ENCODE measurements around the gene XYLT1. TPM values are rescaled to one million over a fixed set of nuclear protein-coding genes. Genes with fewer than 3 reads are reported as not detected.
"Not testable (repeated sequence)": the region's sequence is repeated elsewhere in the genome, so short reads cannot be mapped to it uniquely, and the experiment has no call there.

Gene XYLT1
- total and polyA plus RNA-seq, 2 of the 8 experiments (the other 6 are each of a cell fraction or from before 2014, with no cell fraction given), result 6.6 to 25.4 TPM

GRCh38 chr16:17477260-17477545 is 6.4 kb upstream of the XYLT1 start:
- H2BK20ac ChIP-seq (ENCODE audit: low read length); H3K23me2 ChIP-seq (ENCODE audit: low read depth, low read length); H2BK12ac ChIP-seq (ENCODE audit: low read depth, low read length); H4K8ac ChIP-seq (ENCODE audit: extremely low read depth, insufficient read depth, low read length); H3K9ac ChIP-seq (replicated peaks in 1 of 4; ENCODE audit: extremely low read depth in 1 of 4, low read depth in 3 of 4, low read length in 3 of 4); H2AFZ ChIP-seq (ENCODE audit: low read length); DNase-seq (ENCODE audit: low read depth in 1 of 2, low spot score in 2 of 2); H3K18ac ChIP-seq (ENCODE audit: extremely low read depth, low read length); H3K23ac ChIP-seq (ENCODE audit: insufficient read length); H3K4ac ChIP-seq (replicated peaks; ENCODE audit: insufficient read length, low read depth, low read length); FAIRE-seq; H3K4me3 ChIP-seq (ENCODE audit: extremely low read depth in 1 of 4, insufficient read depth in 2 of 4, low read depth in 3 of 4, low read length in 4 of 4); H3K36me3 ChIP-seq (ENCODE audit: control insufficient read depth in 2 of 4, insufficient read depth in 4 of 4, low read length in 3 of 4); H4K91ac ChIP-seq (replicated peaks; ENCODE audit: insufficient read length, low read length); H3K4me2 ChIP-seq (ENCODE audit: insufficient read depth in 1 of 2, low read depth in 2 of 2, low read length in 2 of 2); H3K27ac ChIP-seq (ENCODE audit: low read depth, low read length); H2BK120ac ChIP-seq (replicated peaks; ENCODE audit: low read depth, low read length); H3K9me3 ChIP-seq (ENCODE audit: insufficient read depth in 2 of 2, low read depth in 1 of 2, low read length in 1 of 2); H3K79me2 ChIP-seq (ENCODE audit: control insufficient read depth in 1 of 2, insufficient read depth in 2 of 2, low read length in 2 of 2); H2BK5ac ChIP-seq (ENCODE audit: low read depth, low read length); H3K27me3 ChIP-seq (replicated peaks in 1 of 4; ENCODE audit: control insufficient read depth in 3 of 4, extremely low read depth in 1 of 4, insufficient read depth in 3 of 4, low read length in 3 of 4); H3K14ac ChIP-seq (ENCODE audit: insufficient read length); H3K56ac ChIP-seq (replicated peaks; ENCODE audit: insufficient read length, low read depth, low read length); H3K4me1 ChIP-seq (replicated peaks in 1 of 4; ENCODE audit: control insufficient read depth in 3 of 4, insufficient read depth in 4 of 4, low read length in 3 of 4); POLR2A ChIA-PET (ENCODE audit: partially characterized antibody); H2AK5ac ChIP-seq (ENCODE audit: low read depth, low read length); H2BK15ac ChIP-seq (ENCODE audit: low read length); H4K20me1 ChIP-seq (replicated peaks in 1 of 2; ENCODE audit: control insufficient read depth in 1 of 2, insufficient read depth in 2 of 2, low read length in 2 of 2); H4K5ac ChIP-seq (ENCODE audit: insufficient read length, low read depth, low read length); H3K79me1 ChIP-seq (ENCODE audit: low read depth, low read length): not testable (repeated sequence)
- CTCF ChIA-PET (ENCODE audit: partially characterized antibody), result interaction anchor here (0.8 to 1.9 kb wide), 5 partner anchors 41 to 305 kb away, joined by 3 to 4 read pairs (median 3); no protein-coding TSS in a partner anchor
- 90% methylated on average over 6 of the region's 6 CpGs; no CpG with 5 or more reads in 1 of the 2 experiments for WGBS, 2 experiments (ENCODE audit: extremely low coverage in 1 of 2, insufficient coverage in 1 of 2, insufficient read length in 1 of 2, insufficient replicate concordance in 2 of 2, low coverage in 1 of 2, low lambda C conversion rate in 2 of 2, missing lambda C conversion rate in 1 of 2)

Measured in H1 (cell line).